ENCODE measurements around the gene EPHA7. TPM values are rescaled to one million over a fixed set of nuclear protein-coding genes. Genes with fewer than 3 reads are reported as not detected.

EPHA7 gene
- total RNA-seq, 1 donor from 2014 or later: 4.6 TPM

DNA sequence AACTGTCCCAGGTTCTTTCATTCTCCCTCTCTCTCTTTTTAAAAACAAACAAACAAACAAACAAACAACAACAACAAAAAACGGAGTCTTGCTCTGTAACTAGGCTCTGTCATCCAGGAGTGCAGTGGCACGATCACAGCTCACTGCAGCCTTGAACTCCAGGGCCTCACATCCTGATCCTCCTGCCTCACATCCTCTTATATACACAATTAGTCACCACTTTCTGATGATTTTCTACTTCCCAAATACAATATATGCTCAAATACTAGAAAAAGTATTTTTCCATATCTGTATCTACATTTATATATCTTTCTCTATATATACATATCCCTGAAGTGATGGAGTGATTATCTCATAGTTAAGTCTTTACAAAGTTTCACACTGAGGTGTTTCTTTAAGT, 170.7 kb downstream of the EPHA7 start:
- no peak for DNase-seq (ENCODE audit: low spot score)

- no peak for DNase-seq (ENCODE audit: low spot score)
These were observed 176.1 kb downstream of the EPHA7 start for GRCh38 chr6:93243231-93243778.

DNA sequence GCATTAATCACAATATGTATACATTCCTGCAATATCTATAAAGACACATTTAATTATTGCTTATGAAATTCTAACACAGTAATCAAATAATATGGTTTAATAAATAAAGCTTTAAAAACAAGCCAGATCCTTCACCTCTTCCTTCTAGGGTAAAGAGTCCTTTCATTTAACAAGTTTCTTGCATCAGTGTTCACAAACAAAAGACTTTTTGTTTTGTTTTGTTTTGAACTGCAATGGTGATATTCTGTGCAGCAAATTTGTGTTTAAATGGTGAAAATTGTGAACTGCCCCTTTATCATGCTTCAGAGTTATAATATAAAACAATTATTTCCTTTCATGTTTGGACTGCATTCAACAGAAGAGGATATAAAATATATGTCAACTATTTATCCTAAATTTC, 177.3 kb downstream of the EPHA7 start:
- no peak for DNase-seq (ENCODE audit: low spot score)

- no peak for DNase-seq (ENCODE audit: low spot score)
These were observed 180.7 kb downstream of the EPHA7 start for GRCh38 chr6:93238632-93239031.

GRCh38 chr6:93235775-93236174, 183.6 kb downstream of the EPHA7 start:
- no peak for DNase-seq (ENCODE audit: low spot score)

- no peak for DNase-seq (ENCODE audit: low spot score)
These were observed 192.5 kb downstream of the EPHA7 start for GRCh38 chr6:93226822-93227221.

DNA sequence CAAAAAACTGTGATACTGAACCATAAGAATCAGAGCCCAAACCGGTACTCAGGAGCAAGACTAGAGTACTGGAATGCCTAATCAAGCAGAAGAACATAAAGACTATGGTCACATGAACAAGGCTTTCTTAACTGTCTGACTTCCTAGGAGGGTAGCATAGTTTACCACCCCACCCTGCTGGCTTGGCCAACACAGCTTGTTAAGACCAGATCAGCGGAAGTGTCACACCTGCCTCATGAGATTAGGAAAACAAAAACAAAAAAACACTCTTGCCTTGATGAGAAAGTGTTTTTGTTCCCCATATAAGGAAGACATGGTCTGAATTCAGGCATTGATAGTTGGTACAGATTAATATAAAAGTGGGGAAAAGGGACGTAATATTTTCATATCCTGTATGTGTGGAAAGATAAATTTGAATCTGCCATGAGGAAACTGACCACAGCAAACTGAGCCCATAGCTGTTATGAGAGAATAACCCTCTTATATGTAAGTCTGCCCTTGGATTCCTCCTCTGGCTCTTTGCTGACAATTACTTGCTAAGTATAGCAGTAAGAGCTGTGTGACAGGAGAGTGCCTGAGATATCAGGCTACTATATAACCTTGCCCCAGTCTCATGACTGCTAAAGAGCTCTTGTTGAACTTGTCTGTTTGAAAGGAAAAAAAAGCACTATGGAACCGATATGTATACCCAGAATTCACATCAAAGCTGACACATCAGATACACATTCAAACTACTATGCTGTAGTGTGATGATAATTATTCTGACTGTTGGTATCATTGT, 197.1 kb downstream of the EPHA7 start:
- DNase-seq (ENCODE audit: low spot score): no peak

- no peak for DNase-seq (ENCODE audit: low spot score)
These were observed 199.9 kb downstream of the EPHA7 start for GRCh38 chr6:93219447-93219846.

GRCh38 chr6:93218096-93218495, 201.3 kb downstream of the EPHA7 start:
- DNase-seq (ENCODE audit: low spot score): no peak

DNA sequence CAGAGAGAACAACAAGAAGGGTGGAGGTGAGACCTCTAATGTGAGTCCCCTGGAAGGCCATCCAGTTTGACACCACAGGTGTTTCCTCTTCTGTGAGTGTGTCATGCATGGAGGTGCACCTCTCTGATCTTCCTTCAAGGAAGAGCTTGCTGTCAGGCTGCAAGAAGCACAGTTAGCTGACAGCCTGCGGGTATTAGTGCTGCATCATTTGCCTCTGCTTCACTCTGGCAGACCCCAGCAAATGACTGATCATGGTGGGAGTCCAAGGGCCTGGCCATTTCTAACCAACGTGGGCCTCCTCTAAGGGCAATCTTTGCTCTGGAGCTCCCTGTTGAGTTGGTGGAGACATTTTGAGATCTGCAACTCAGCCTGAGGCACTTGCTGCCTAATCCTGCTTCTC, 206.3 kb downstream of the EPHA7 start:
- no peak for DNase-seq (ENCODE audit: low spot score)

GRCh38 chr6:93210908-93211307, 208.5 kb downstream of the EPHA7 start:
- no peak for DNase-seq (ENCODE audit: low spot score)

DNA sequence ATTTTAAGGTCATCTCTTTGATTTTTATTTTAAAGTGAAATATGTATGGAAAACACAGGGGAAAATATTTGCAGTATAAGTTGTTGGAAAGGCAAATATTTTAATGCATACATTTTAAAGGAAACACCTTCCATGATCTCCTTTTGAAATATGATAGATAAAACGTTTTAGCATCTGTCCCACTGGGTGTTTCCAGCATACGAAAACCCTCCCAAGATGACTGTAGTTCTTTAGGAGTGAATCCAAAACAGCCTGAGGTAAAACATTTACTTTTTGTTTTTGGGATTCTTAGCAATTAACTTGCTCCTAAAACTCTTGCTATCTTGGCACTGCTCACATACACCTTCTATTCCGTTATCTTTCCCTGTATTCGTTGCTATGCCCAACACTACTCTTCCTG, 210.0 kb downstream of the EPHA7 start:
- DNase-seq (ENCODE audit: low spot score): no peak

DNA sequence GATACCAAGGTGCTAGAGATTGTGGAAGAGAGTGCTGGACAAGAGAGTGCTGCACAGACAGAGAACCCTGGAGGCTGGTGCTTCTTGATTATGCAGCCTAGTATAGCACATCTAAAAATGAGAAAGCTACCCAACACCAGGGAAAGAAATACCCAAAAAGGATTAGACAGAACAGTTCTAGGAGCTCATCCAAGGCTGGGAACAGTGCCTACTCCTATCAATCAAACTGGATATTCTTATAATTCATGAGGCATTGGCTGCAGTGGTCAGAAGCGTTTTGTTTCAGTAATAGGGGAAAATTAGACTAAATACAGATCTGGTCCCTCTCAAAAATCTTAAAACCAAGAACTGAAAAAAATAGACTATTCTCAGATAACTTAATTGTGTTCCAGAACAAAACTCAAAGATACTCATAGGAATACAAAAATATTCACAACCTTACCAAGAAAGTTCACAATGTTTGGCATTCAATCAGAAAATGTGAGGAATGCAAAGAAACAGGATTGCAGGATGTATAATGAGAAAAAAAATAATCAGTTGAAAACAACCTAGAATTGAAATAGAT, 222.9 kb downstream of the EPHA7 start:
- no peak for DNase-seq (ENCODE audit: low spot score)

- DNase-seq (ENCODE audit: low spot score): no peak
These were observed 224.9 kb downstream of the EPHA7 start for GRCh38 chr6:93194480-93194879.

- no peak for DNase-seq (ENCODE audit: low spot score)
These were observed 225.5 kb downstream of the EPHA7 start for GRCh38 chr6:93193868-93194267.

All from ureter (tissue), 1 donor.